Activated effector memory CD4-positive, alpha-beta T cell treated with Interleukin-2 at 50 U/mL for 16 hours (primary cell): ENCODE measurements around the gene ADARB1.
"Not testable (repeated sequence)": the region's sequence is repeated elsewhere in the genome, so short reads cannot be mapped to it uniquely, and the experiment has no call there.

Experiments
- DNase-seq: peaks from one replicate; pipeline ENCODE4 v3.0.0-alpha.2; 2020

Gene ADARB1

GRCh38 chr21:45138199-45139002, 64.0 kb downstream of the ADARB1 start:
- peak; percentile 48 for DNase-seq

GRCh38 chr21:45139003-45139360, 64.6 kb downstream of the ADARB1 start:
- DNase-seq, result not testable (repeated sequence)

- no peak for DNase-seq
Measured at GRCh38 chr21:45139473-45139872, 65.1 kb downstream of the ADARB1 start.

GRCh38 chr21:45140346-45140940, 66.1 kb downstream of the ADARB1 start:
- peak; percentile 42 for DNase-seq

GRCh38 chr21:45140944-45141343, 66.6 kb downstream of the ADARB1 start:
- not testable (repeated sequence) for DNase-seq

GRCh38 chr21:45141507-45141906, 67.1 kb downstream of the ADARB1 start:
- DNase-seq, result no peak

GRCh38 chr21:45142469-45143308, 68.3 kb downstream of the ADARB1 start:
- no peak for DNase-seq

- no peak for DNase-seq
Measured at GRCh38 chr21:45143855-45144254, 69.5 kb downstream of the ADARB1 start.

- no peak for DNase-seq
Measured at GRCh38 chr21:45145146-45145545, 70.8 kb downstream of the ADARB1 start.

GRCh38 chr21:45145846-45146245, 71.5 kb downstream of the ADARB1 start:
- not testable (repeated sequence) for DNase-seq

- DNase-seq, result no peak
Measured at GRCh38 chr21:45146306-45146705, 71.9 kb downstream of the ADARB1 start.

- DNase-seq, result no peak
Measured at GRCh38 chr21:45146801-45147200, 72.4 kb downstream of the ADARB1 start.

- no peak for DNase-seq
Measured at GRCh38 chr21:45147473-45148315, 73.3 kb downstream of the ADARB1 start.

GRCh38 chr21:45148316-45148990, 74.1 kb downstream of the ADARB1 start:
- DNase-seq, result no peak

- no peak for DNase-seq
Measured at GRCh38 chr21:45149021-45149420, 74.6 kb downstream of the ADARB1 start.

- DNase-seq, result no peak
Measured at GRCh38 chr21:45150638-45151131, 76.3 kb downstream of the ADARB1 start.

GRCh38 chr21:45151445-45152160, 77.2 kb downstream of the ADARB1 start:
- no peak for DNase-seq

GRCh38 chr21:45152265-45152746, 77.9 kb downstream of the ADARB1 start:
- peak; percentile 45 for DNase-seq

- DNase-seq, result no peak
Measured at GRCh38 chr21:45153358-45154318, 79.3 kb downstream of the ADARB1 start.
